Measurements from ENCODE around the gene UNK.

The UNK gene

DNA sequence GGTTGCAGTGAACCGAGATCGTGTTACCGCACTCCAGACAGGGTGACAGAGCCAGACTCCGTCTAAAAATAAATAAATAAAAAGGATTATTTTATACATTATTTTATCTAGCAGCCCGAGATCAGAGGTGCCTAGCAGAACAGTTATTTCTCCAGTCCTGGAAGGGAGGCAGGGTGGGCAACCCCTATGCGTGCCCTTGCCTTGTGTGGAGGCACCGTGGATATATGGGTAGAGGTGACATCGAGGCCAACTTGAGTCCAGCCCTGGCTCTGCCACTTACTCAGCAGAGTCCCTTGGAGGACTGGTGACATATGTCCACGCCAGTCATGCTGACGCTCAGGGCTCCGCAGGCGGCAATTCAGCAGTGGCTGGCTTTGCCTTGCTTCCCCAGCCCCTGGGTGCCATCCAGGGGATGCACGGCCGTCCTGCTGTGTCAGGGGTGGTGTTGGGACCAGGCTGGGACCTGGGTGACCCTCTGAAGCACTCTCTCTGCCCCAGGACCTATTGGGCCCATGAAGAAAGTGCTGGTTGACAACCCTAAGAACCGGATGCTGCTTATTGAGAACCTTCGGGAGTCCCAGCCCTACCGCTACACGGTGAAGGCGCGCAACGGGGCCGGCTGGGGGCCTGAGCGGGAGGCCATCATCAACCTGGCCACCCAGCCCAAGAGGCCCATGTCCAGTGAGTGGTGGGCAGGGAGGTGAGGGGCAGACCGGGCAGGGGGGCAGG, 32.8 kb upstream of the UNK start:
- no peak for DNase-seq (ENCODE audit: low spot score)
- TF ChIP-seq, protein P1, sequence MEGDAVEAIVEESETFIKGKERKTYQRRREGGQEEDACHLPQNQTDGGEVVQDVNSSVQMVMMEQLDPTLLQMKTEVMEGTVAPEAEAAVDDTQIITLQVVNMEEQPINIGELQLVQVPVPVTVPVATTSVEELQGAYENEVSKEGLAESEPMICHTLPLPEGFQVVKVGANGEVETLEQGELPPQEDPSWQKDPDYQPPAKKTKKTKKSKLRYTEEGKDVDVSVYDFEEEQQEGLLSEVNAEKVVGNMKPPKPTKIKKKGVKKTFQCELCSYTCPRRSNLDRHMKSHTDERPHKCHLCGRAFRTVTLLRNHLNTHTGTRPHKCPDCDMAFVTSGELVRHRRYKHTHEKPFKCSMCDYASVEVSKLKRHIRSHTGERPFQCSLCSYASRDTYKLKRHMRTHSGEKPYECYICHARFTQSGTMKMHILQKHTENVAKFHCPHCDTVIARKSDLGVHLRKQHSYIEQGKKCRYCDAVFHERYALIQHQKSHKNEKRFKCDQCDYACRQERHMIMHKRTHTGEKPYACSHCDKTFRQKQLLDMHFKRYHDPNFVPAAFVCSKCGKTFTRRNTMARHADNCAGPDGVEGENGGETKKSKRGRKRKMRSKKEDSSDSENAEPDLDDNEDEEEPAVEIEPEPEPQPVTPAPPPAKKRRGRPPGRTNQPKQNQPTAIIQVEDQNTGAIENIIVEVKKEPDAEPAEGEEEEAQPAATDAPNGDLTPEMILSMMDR (IDR thresholded peaks at IDR 0.05; ENCODE audit: extremely low read depth, missing control alignments): no peak

GRCh38 chr17:75752405-75752709, 32.2 kb upstream of the UNK start:
- DNase-seq (ENCODE audit: low spot score): no peak
- TF ChIP-seq, protein P1 (IDR thresholded peaks at IDR 0.05; ENCODE audit: extremely low read depth, missing control alignments): no peak

GRCh38 chr17:75752802-75753513, 31.6 kb upstream of the UNK start:
- TF ChIP-seq, protein P1 (IDR thresholded peaks at IDR 0.05; ENCODE audit: extremely low read depth, missing control alignments): peak; percentile 10
- peak; percentile 77 for DNase-seq (ENCODE audit: low spot score)

DNA sequence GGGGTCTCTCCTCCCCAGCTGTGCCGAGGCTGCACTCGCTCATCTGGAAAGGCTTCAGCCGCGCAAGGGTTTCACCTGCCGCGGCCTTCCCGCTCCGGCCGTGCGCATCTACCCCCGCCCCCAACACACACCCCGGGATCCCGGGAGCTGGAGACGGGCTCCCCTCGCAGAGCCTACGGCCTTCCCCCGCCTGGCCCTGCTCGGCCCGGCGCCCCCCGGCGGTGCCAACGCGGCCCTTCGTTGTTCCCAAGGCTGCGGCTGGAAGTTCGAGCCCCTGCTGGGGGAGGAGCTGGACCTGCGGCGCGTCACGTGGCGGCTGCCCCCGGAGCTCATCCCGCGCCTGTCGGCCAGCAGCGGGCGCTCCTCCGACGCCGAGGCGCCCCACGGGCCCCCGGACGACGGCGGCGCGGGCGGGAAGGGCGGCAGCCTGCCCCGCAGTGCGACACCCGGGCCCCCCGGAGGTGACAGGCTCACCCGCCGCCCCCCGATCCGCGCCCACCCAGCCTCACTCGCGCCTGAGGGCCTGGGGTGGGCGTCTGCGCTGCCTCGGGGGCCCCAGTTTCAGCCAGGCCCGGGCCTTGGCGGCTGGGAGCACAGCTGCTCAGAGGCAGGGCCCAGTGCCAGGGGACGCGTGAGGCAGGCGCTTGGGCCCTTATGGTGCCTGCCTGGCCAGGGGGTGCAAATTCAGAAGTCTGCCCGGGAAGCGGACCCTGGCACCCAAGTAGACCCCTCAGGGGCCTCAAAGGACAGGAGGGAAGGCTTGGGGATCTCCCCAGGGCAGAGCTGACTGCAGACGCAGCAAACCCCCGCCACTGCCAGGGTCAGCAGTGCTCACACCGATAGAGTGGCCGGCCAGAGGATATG, 30.9 kb upstream of the UNK start:
- peak; percentile 96 for DNase-seq (ENCODE audit: low spot score)
- TF ChIP-seq, protein P1 (IDR thresholded peaks at IDR 0.05; ENCODE audit: extremely low read depth, missing control alignments): peak; percentile 85

GRCh38 chr17:75754378-75755204, 30.0 kb upstream of the UNK start:
- TF ChIP-seq, protein P1 (IDR thresholded peaks at IDR 0.05; ENCODE audit: extremely low read depth, missing control alignments): no peak
- DNase-seq (ENCODE audit: low spot score): no peak

- no peak for DNase-seq (ENCODE audit: low spot score)
- TF ChIP-seq, protein P1 (IDR thresholded peaks at IDR 0.05; ENCODE audit: extremely low read depth, missing control alignments): no peak
Measured at GRCh38 chr17:75755205-75755901, 29.3 kb upstream of the UNK start.
